GM12891 (cell line): ENCODE data around the gene GRB2.

Source experiments
- DNase-seq: peaks from one replicate; pipeline ENCODE4 v3.0.0; 2011; ENCODE audit warnings: low spot score; ENCODE audit not compliant: insufficient read length
- FAIRE-seq: peaks from 2 replicates; lab custom pipeline; 2011; peaks lifted over from hg19 to GRCh38; lab: Jason Lieb, UNC
- PAX5 ChIP-seq: IDR thresholded peaks from 2 replicates; pipeline ENCODE4 v1.6.1; 2011; ENCODE audit warnings: low read length, moderate library complexity, mild to moderate bottlenecking; ENCODE audit not compliant: insufficient read depth, severe bottlenecking
- POLR2A ChIP-seq: IDR thresholded peaks from 2 replicates; pipeline ENCODE4 v1.6.1; 2011; ENCODE audit warnings: low read depth, low read length, control low read depth
- POLR2AphosphoS5 ChIP-seq: IDR thresholded peaks from 2 replicates; pipeline ENCODE4 v1.6.1; 2011; ENCODE audit warnings: low read depth, low read length, control low read depth
- POU2F2 ChIP-seq: IDR thresholded peaks from 2 replicates; pipeline ENCODE4 v1.6.1; 2011; ENCODE audit warnings: low read depth, mild to moderate bottlenecking, control low read depth, low read length, moderate library complexity
- SPI1 ChIP-seq: IDR thresholded peaks from 2 replicates; pipeline ENCODE4 v1.6.1; 2011; ENCODE audit warnings: low read depth, low read length, control low read depth
- TAF1 ChIP-seq: IDR thresholded peaks from 2 replicates; pipeline ENCODE4 v1.6.1; 2011; ENCODE audit warnings: low read depth, low read length, control low read depth

Gene GRB2

DNA sequence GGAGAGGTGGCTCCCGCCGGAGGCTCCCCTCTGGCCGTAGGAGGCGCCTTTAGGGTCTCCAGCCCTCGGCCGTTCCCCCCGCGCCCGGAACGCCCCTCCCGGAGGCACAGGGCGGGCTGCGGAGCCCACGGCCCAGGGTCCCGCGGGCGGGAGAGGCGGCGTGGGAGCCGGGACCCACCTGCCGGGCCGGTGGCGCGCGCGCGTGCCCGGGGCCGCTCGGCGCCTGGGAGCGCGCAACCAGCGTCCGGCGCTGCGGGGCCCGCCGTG is 134.6 kb downstream of the GRB2 start, which contains the start of gene MIF4GD:
TSS of gene MIF4GD (minus strand) at position 266 of the 267 bp plus-strand sequence. CDS start 1,036 bp downstream, outside the sequence.
- DNase-seq = no peak
- FAIRE-seq = no peak
- TF ChIP-seq PAX5 (peak; percentile 20), POLR2AphosphoS5 (no peak)

DNA sequence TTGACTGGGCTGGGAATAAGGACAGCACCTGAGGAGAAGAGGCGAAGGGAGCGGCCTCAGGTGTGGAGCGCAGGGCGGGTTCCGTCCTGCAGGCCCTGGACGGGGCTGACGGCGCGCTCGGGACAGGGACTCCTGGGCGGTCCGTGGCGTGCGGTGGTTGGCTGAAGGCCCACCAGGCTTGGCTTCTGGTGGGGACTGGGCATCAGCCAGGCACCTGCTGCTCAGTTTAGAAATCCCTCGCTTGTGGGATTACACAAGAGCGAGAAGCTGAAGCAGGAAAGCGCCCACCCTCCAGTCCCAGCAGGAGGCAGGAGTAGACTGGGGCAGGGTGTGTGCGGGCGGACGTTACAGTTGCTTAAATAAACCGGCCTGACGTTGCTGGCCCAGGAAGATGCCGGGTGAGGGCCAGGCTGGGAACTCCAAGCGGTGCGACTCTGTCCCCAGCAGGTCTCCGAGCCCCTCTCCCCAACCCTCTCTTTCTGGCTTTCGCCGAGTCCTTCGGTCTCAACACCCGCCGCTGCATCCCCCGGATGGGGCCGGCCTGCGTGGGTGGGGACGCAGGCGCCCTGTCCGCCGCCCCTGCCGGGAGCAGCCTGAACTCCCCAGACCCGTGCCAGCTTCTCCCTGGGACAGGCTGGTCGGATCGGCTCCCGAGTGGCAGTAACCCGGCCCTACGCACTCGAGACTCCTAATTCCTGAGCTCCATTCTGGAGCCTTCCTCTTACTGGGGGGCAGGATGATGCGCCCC is 135.1 kb downstream of the GRB2 start:
- TF ChIP-seq POLR2A (peak; percentile 69), POLR2AphosphoS5 (peak; percentile 70; the same call in 1 of the 2 replicates), POU2F2 (no peak), PAX5 (no peak), TAF1 (no peak), SPI1 (no peak)
- FAIRE-seq (peak; percentile 75), DNase-seq (peak; percentile 63)

DNA sequence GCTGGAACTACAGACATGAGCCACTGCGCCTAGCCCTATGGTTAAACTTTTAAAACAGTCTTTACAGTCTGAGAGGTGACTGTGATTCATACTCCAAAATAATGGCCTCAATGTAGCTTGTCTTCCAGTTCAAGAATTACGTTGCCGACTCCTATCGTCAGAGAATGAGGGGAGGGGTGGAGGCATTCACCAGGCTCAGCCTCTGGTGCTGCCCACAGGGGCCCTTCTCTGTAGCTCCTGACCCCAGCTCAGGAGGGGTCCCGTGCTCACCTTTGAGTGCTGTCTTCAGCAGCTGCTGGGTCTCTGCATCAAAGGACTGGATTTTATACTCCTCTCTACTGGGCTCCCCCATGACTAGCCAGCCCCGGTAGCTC is 135.6 kb downstream of the GRB2 start:
- no peak for FAIRE-seq
- DNase-seq = no peak
- TF ChIP-seq POLR2A = no peak
- TF ChIP-seq POU2F2 = no peak
